HG03378 (cell line): Measurements from ENCODE around the gene CFAP73.

Experiments used
- ATAC-seq: cut with Tn5 transposase; IDR thresholded peaks from one replicate; pipeline ENCODE4 v1.9.1; 2021; ENCODE audit warnings: mild to moderate bottlenecking, moderate library complexity; ENCODE audit not compliant: unreplicated experiment

CFAP73 gene

GRCh38 chr12:113208041-113208934 is 58.8 kb downstream of the CFAP73 start:
- peak; percentile 80 for ATAC-seq
